ENCODE data around the gene BEND7. TPM values are rescaled to one million over a fixed set of nuclear protein-coding genes. Genes with fewer than 3 reads are reported as not detected.

The BEND7 gene
- total and polyA plus RNA-seq, 9 of the 15 experiments (the other 6 are each of a cell fraction or from before 2014, with no cell fraction given): 1.3 to 11.4 (median 5.2) TPM

- TF ChIP-seq BCLAF1 (IDR thresholded peaks at IDR 0.05; ENCODE audit: borderline replicate concordance in 1 of 2, control insufficient read depth in 1 of 2, low read depth in 2 of 2, low read length in 1 of 2) (no peak), ESRRA (IDR thresholded peaks at IDR 0.05; ENCODE audit: borderline replicate concordance, low read depth) (no peak), ZNF318 (IDR thresholded peaks at IDR 0.05; ENCODE audit: borderline replicate concordance in 1 of 2, low read depth in 1 of 2) (no peak), BACH1 (tag; IDR thresholded peaks at IDR 0.05) (no peak), THAP7 (CRISPR knock-in tag; IDR thresholded peaks at IDR 0.05) (no peak), MCM3 (IDR thresholded peaks at IDR 0.05) (no peak), CHAMP1 (IDR thresholded peaks at IDR 0.05) (no peak), HLTF (IDR thresholded peaks at IDR 0.05) (no peak)
These were observed 36.2 kb downstream of the BEND7 start (continued) for GRCh38 chr10:13492493-13493180.

All from K562 (cell line).